Measurements from ENCODE around the gene NEUROG1.
A peak's percentile ranks its signal among the peaks of the same experiment; 100 is the strongest.

The NEUROG1 gene

DNA sequence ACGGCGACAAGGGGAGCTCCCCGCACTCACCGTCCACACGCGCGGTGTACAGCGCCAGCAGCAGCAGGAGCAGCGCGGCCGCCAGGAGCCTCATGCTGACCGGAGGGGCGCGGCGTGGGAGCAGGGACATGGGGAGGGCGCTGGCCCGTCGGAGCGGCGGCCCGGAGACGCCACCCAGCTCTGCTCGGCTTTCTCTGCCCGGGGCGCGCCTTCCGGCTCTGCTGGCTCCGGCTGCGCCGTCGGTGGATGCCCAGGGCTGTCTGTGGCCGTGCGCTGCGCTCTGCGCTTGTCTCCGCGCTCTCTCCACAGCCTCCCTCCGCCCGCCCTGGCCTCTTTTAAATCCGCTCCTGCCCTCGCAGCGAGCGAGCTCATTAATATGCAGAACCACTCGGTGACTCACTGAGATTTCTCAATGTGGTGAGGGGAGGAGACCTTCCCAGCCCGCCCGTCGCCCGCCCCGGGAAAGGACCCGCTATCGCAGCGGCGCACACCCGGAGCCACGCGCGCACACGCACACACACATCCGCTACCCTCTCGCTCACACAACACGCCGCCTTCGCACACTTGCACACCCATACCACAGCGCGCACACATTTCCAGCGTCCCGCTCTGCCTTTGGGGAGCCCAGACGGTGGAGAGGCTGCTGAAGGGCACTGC is 43.0 kb upstream of the NEUROG1 start, which contains the start of gene CXCL14:
Gene CXCL14 (minus strand): TSS at position 307 of the 657 bp plus-strand sequence. CDS start 213 bp downstream, at position 94.
- H3K9ac ChIP-seq (ENCODE audit: low read length), result peak within 1 kb of the TSS; percentile 36
- no peak within 1 kb of the TSS for H3K4ac ChIP-seq (ENCODE audit: low read depth in 1 of 2, low read length in 2 of 2)
- H2AFZ ChIP-seq (ENCODE audit: low read depth, low read length), result no peak within 1 kb of the TSS
- H3K4me2 ChIP-seq (ENCODE audit: low read length, poor library complexity, severe bottlenecking), result no peak within 1 kb of the TSS
- no peaks in the 10 kb centered on the region for H3K36me3 ChIP-seq (ENCODE audit: control insufficient read depth in 1 of 2, insufficient read depth in 2 of 2, low read depth in 1 of 2, low read length in 2 of 2)
- no peak within 1 kb of the TSS for H2BK15ac ChIP-seq (ENCODE audit: low read depth, poor library complexity, severe bottlenecking)
- peaks cover 67 to 83% of the 10 kb centered on the region in 2 experiments for H3K27me3 ChIP-seq (ENCODE audit: control insufficient read depth in 1 of 2, insufficient read depth in 1 of 2, low read length in 2 of 2)
- no peaks in the 10 kb centered on the region for H3K79me1 ChIP-seq (replicated peaks; ENCODE audit: low read length, poor library complexity, severe bottlenecking)
- H3K23ac ChIP-seq (ENCODE audit: low read length in 2 of 2), result no peak within 1 kb of the TSS
- no peak within 1 kb of the TSS for H4K91ac ChIP-seq (ENCODE audit: low read length)
- no peak within 1 kb of the TSS for H2BK12ac ChIP-seq (ENCODE audit: low read length in 2 of 2)
- peak within 1 kb of the TSS in 1 of 2 experiments; percentile 37 for H3K14ac ChIP-seq (ENCODE audit: low read length in 2 of 2)
- DNase-seq, result peak; percentile 57
- WGBS, result 2% methylated on average over 65 of the region's 68 CpGs
- no peak within 1 kb of the TSS for H2BK5ac ChIP-seq (ENCODE audit: low read depth, low read length, poor library complexity, severe bottlenecking)
- no peak within 1 kb of the TSS for H4K8ac ChIP-seq (ENCODE audit: low read length)
- no peak within 1 kb of the TSS for H3K18ac ChIP-seq (ENCODE audit: low read depth in 1 of 2, low read length in 2 of 2)
- peak within 1 kb of the TSS; percentile 20 to 70 for H3K4me3 ChIP-seq (ENCODE audit: insufficient read depth in 1 of 2, low read depth in 1 of 2, low read length in 2 of 2)
- H3K27ac ChIP-seq (ENCODE audit: low read length, poor library complexity, severe bottlenecking), result no peak within 1 kb of the TSS
- no peak within 1 kb of the TSS for H2AK5ac ChIP-seq (ENCODE audit: low read length, severe bottlenecking)
- no peak within 1 kb of the TSS for H2BK120ac ChIP-seq (ENCODE audit: low read depth, low read length)
- no peaks in the 10 kb centered on the region for H3K9me3 ChIP-seq (ENCODE audit: control insufficient read depth, low read length)
- peaks cover 14% of the 10 kb centered on the region for H3K4me1 ChIP-seq (ENCODE audit: control insufficient read depth, insufficient read depth, low read depth, low read length)

DNA sequence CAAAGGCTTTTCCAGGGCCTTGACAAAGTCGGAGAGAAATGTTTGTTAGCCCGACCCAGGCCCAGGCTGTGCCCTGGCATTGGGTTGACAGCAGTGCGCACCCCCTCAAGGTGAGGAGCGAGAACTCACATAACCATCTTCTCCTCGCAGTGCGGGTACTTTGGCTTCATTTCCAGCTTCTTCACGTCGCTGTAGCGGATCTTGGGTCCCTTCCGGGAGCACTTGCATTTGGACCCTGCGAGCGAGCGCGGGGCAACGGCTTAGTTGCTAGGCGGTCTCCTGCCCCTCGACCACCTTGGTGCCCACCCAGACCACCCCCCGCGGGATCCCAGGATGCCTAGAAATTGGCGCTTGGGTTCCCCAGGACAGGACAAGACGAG is 42.5 kb upstream of the NEUROG1 start:
- H3K9me3 ChIP-seq (ENCODE audit: control insufficient read depth, low read length), result no peaks in the 10 kb centered on the region
- no peak overlapping the region for H3K18ac ChIP-seq (ENCODE audit: low read depth in 1 of 2, low read length in 2 of 2)
- no peak overlapping the region for H3K4me2 ChIP-seq (ENCODE audit: low read length, poor library complexity, severe bottlenecking)
- no peaks in the 10 kb centered on the region for H3K36me3 ChIP-seq (ENCODE audit: control insufficient read depth in 1 of 2, insufficient read depth in 2 of 2, low read depth in 1 of 2, low read length in 2 of 2)
- H3K9ac ChIP-seq (ENCODE audit: low read length), result no peak overlapping the region
- no peak overlapping the region for H2AFZ ChIP-seq (ENCODE audit: low read depth, low read length)
- H2BK5ac ChIP-seq (ENCODE audit: low read depth, low read length, poor library complexity, severe bottlenecking), result no peak overlapping the region
- no peak overlapping the region for H3K14ac ChIP-seq (ENCODE audit: low read length in 2 of 2)
- H3K4me1 ChIP-seq (ENCODE audit: control insufficient read depth, insufficient read depth, low read depth, low read length), result peaks cover 14% of the 10 kb centered on the region
- no peak overlapping the region for H4K91ac ChIP-seq (ENCODE audit: low read length)
- peaks cover 62 to 83% of the 10 kb centered on the region in 2 experiments for H3K27me3 ChIP-seq (ENCODE audit: control insufficient read depth in 1 of 2, insufficient read depth in 1 of 2, low read length in 2 of 2)
- peak overlapping the region; percentile 20 to 70 for H3K4me3 ChIP-seq (ENCODE audit: insufficient read depth in 1 of 2, low read depth in 1 of 2, low read length in 2 of 2)
- no peak overlapping the region for H3K23ac ChIP-seq (ENCODE audit: low read length in 2 of 2)
- DNase-seq, result no peak
- no peaks in the 10 kb centered on the region for H3K79me1 ChIP-seq (replicated peaks; ENCODE audit: low read length, poor library complexity, severe bottlenecking)
- H2BK12ac ChIP-seq (ENCODE audit: low read length in 2 of 2), result no peak overlapping the region
- H3K27ac ChIP-seq (ENCODE audit: low read length, poor library complexity, severe bottlenecking), result no peak overlapping the region
- WGBS, result 9% methylated on average over 19 of the region's 21 CpGs
- no peak overlapping the region for H4K8ac ChIP-seq (ENCODE audit: low read length)
- H3K4ac ChIP-seq (ENCODE audit: low read depth in 1 of 2, low read length in 2 of 2), result no peak overlapping the region
- no peak overlapping the region for H2BK15ac ChIP-seq (ENCODE audit: low read depth, poor library complexity, severe bottlenecking)
- no peak overlapping the region for H2BK120ac ChIP-seq (ENCODE audit: low read depth, low read length)
- no peak overlapping the region for H2AK5ac ChIP-seq (ENCODE audit: low read length, severe bottlenecking)

DNA sequence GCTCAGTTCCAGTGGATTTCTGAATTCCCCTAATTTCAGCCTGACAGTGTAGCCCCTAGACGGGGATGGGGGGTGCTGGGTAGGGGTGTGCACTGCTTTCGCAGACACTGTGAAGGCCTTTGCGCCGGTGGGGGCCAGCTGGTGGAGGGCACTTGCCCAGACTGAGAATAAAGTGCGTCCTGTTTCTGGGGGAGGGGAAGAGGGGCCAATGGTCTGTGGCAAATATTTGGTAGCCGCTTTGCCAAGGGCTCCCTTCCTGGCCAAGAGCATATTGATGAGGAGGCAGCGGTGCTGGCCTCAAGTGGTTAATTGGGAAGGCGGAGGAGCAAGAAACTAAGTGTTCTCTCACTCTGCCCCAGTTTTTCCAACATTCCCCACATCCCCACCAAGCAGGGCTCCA is 41.7 kb upstream of the NEUROG1 start:
- Histone ChIP-seq H2BK120ac (ENCODE audit: low read depth, low read length) (no peak overlapping the region), H2AK5ac (ENCODE audit: low read length, severe bottlenecking) (no peak overlapping the region), H3K4ac (ENCODE audit: low read depth in 1 of 2, low read length in 2 of 2) (no peak overlapping the region), H4K8ac (ENCODE audit: low read length) (no peak overlapping the region), H3K23ac (ENCODE audit: low read length in 2 of 2) (no peak overlapping the region), H3K9me3 (ENCODE audit: control insufficient read depth, low read length) (no peaks in the 10 kb centered on the region), H4K91ac (ENCODE audit: low read length) (no peak overlapping the region), H2BK12ac (ENCODE audit: low read length in 2 of 2) (no peak overlapping the region), H3K36me3 (ENCODE audit: control insufficient read depth in 1 of 2, insufficient read depth in 2 of 2, low read depth in 1 of 2, low read length in 2 of 2) (no peaks in the 10 kb centered on the region), H3K4me2 (ENCODE audit: low read length, poor library complexity, severe bottlenecking) (no peak overlapping the region), H2AFZ (ENCODE audit: low read depth, low read length) (no peak overlapping the region), H3K18ac (ENCODE audit: low read depth in 1 of 2, low read length in 2 of 2) (no peak overlapping the region), H3K79me1 (replicated peaks; ENCODE audit: low read length, poor library complexity, severe bottlenecking) (no peaks in the 10 kb centered on the region), H3K4me3 (ENCODE audit: insufficient read depth in 1 of 2, low read depth in 1 of 2, low read length in 2 of 2) (no peak overlapping the region), H2BK15ac (ENCODE audit: low read depth, poor library complexity, severe bottlenecking) (no peak overlapping the region), H3K4me1 (ENCODE audit: control insufficient read depth, insufficient read depth, low read depth, low read length) (peaks cover 14% of the 10 kb centered on the region), H3K14ac (ENCODE audit: low read length in 2 of 2) (no peak overlapping the region), H2BK5ac (ENCODE audit: low read depth, low read length, poor library complexity, severe bottlenecking) (no peak overlapping the region), H3K27me3 (ENCODE audit: control insufficient read depth in 1 of 2, insufficient read depth in 1 of 2, low read length in 2 of 2) (peaks cover 62 to 83% of the 10 kb centered on the region in 2 experiments), H3K9ac (ENCODE audit: low read length) (no peak overlapping the region), H3K27ac (ENCODE audit: low read length, poor library complexity, severe bottlenecking) (no peak overlapping the region)
- WGBS, result 57% methylated on average over 8 of the region's 8 CpGs
- DNase-seq, result no peak

- H3K9ac ChIP-seq (ENCODE audit: low read length), result no peak overlapping the region
- DNase-seq, result no peak
- H3K36me3 ChIP-seq (ENCODE audit: control insufficient read depth in 1 of 2, insufficient read depth in 2 of 2, low read depth in 1 of 2, low read length in 2 of 2), result no peaks in the 10 kb centered on the region
- H3K27ac ChIP-seq (ENCODE audit: low read length, poor library complexity, severe bottlenecking), result no peak overlapping the region
- H4K91ac ChIP-seq (ENCODE audit: low read length), result no peak overlapping the region
- H3K18ac ChIP-seq (ENCODE audit: low read depth in 1 of 2, low read length in 2 of 2), result no peak overlapping the region
- no peak overlapping the region for H3K14ac ChIP-seq (ENCODE audit: low read length in 2 of 2)
- H3K9me3 ChIP-seq (ENCODE audit: control insufficient read depth, low read length), result no peaks in the 10 kb centered on the region
- no peaks in the 10 kb centered on the region for H3K79me1 ChIP-seq (replicated peaks; ENCODE audit: low read length, poor library complexity, severe bottlenecking)
- no peak overlapping the region for H2BK5ac ChIP-seq (ENCODE audit: low read depth, low read length, poor library complexity, severe bottlenecking)
- 38% methylated on average over 3 of the region's 6 CpGs for WGBS
- H3K23ac ChIP-seq (ENCODE audit: low read length in 2 of 2), result no peak overlapping the region
- H3K4me2 ChIP-seq (ENCODE audit: low read length, poor library complexity, severe bottlenecking), result no peak overlapping the region
- H3K4ac ChIP-seq (ENCODE audit: low read depth in 1 of 2, low read length in 2 of 2), result no peak overlapping the region
- H2BK12ac ChIP-seq (ENCODE audit: low read length in 2 of 2), result no peak overlapping the region
- H3K4me1 ChIP-seq (ENCODE audit: control insufficient read depth, insufficient read depth, low read depth, low read length), result peaks cover 15% of the 10 kb centered on the region
- H3K4me3 ChIP-seq (ENCODE audit: insufficient read depth in 1 of 2, low read depth in 1 of 2, low read length in 2 of 2), result no peak overlapping the region
- H2AK5ac ChIP-seq (ENCODE audit: low read length, severe bottlenecking), result no peak overlapping the region
- H2BK15ac ChIP-seq (ENCODE audit: low read depth, poor library complexity, severe bottlenecking), result no peak overlapping the region
- H3K27me3 ChIP-seq (ENCODE audit: control insufficient read depth in 1 of 2, insufficient read depth in 1 of 2, low read length in 2 of 2), result peaks cover 63 to 80% of the 10 kb centered on the region in 2 experiments
- no peak overlapping the region for H2BK120ac ChIP-seq (ENCODE audit: low read depth, low read length)
- no peak overlapping the region for H4K8ac ChIP-seq (ENCODE audit: low read length)
- no peak overlapping the region for H2AFZ ChIP-seq (ENCODE audit: low read depth, low read length)
Measured at GRCh38 chr5:135576075-135576599, 40.4 kb upstream of the NEUROG1 start.

All from mesenchymal stem cell (in vitro differentiated cells and primary cell).